Heart right ventricle (tissue), 16 donors: Measurements from ENCODE around the gene TTC7B. TPM values are rescaled to one million over a fixed set of nuclear protein-coding genes. Genes with fewer than 3 reads are reported as not detected.

ENCODE experiments used
- ATAC-seq, 8 donors: fragments of 200-7000 bp; cut with Tn5 transposase; one replicate each; pipeline ENCODE4 v1.9.1; 2020; ENCODE audit warnings: mild to moderate bottlenecking in 8 of 8, moderate library complexity in 8 of 8, moderate number of reproducible peaks in 1 of 8
- DNase-seq, 2 donors: peaks; one replicate each; pipeline ENCODE4 v3.0.0-alpha.2; 2020
- H3K27ac ChIP-seq, 10 donors: fragments of 200-600 bp; sonication (generic) in 2 of 10; one replicate each; pipeline versions ENCODE4 v1.5.0 to v1.8.0; 2020 to 2022; ENCODE audit warnings: mild to moderate bottlenecking in 3 of 10
- H3K27me3 ChIP-seq, 7 donors: fragments of 200-600 bp; one replicate each; pipeline ENCODE4 v1.8.0; 2021 to 2022; ENCODE audit warnings: mild to moderate bottlenecking in 2 of 7
- H3K36me3 ChIP-seq, 9 donors: fragments of 200-600 bp; sonication (generic) in 1 of 9; one replicate each; pipeline versions ENCODE4 v1.5.0 to v1.8.0; 2020 to 2022; ENCODE audit warnings: mild to moderate bottlenecking in 2 of 9
- H3K4me1 ChIP-seq, 9 donors: fragments of 200-600 bp; sonication (generic) in 1 of 9; one replicate each; pipeline versions ENCODE4 v1.5.0 to v1.8.0; 2020 to 2022; ENCODE audit warnings: mild to moderate bottlenecking in 4 of 9
- H3K4me3 ChIP-seq, 10 donors: fragments of 200-600 bp; sonication (generic) in 2 of 10; one replicate each; pipeline versions ENCODE4 v1.5.0 to v1.8.0; 2020 to 2022; ENCODE audit warnings: mild to moderate bottlenecking in 7 of 10, moderate library complexity in 2 of 10
- H3K9me3 ChIP-seq, 11 donors: fragments of 200-600 bp in 10 of 11; sonication (generic) in 2 of 11; one replicate each; pipeline versions ENCODE4 v1.5.0 to v1.8.0; 2013 to 2022; ENCODE audit warnings: mild to moderate bottlenecking in 2 of 11, control low read depth in 1 of 11, moderate library complexity in 1 of 11
- WGBS, 2 donors: extraction: QIAGEN DNeasy Blood & Tissue Kit; methylation state at CpG; one replicate each; pipeline ENCODE4 v1.1.7; 2013; ENCODE audit warnings: inconsistent platforms in 1 of 2; 5-methylcytosine and 5-hydroxymethylcytosine counted together
- intact Hi-C, 10 donors: fragments of 100-400 bp; cut with DNase I; formaldehyde crosslinking; loops; one replicate each; pipeline versions ENCODE4 v1.11.1 to v1.14.2; 2022
- polyA plus RNA-seq, 2 donors: library from polyadenylated mRNA; stranded (reverse); fragments of 200-250 nt; gene quantifications; one replicate each; pipeline ENCODE4 v1.2.3, GENCODE V29; 2013
- total RNA-seq, 10 donors: library from RNA; stranded (reverse); fragmentation: NEBNext Ultra II Directional in 3 of 10; extraction: Animal tissue kit (Norgen Biotek cat#: 25700) in 3 of 10; gene quantifications; one replicate each; pipeline versions ENCODE4 v1.2.1 to v1.2.4, GENCODE V29; 2021 to 2023
- TF ChIP-seq, protein P1 (sequence below), 9 donors: fragments of 200-600 bp; sonication (generic) in 2 of 9; IDR thresholded peaks; one replicate each; pipeline versions ENCODE4 v1.5.0 to v1.8.0; 2021 to 2022; ENCODE audit warnings: antibody characterized with exemption in 9 of 9, mild to moderate bottlenecking in 5 of 9, moderate library complexity in 1 of 9
- donor health status: Arrhythmogenic right ventricular cardiomyopathy.
- donor health status: ischemic (EF 13 %, LVEDD 7.1; RV severe dilation, severe dysfunction).
- donor health status: healthy with polysubstance abuse.
- donor health status: DM: no; HTN: yes; CAD: no.
- donor health status: DM: no; HTN: no; CAD: no.
- donor health status: ischemic (EF 25% LVEDD 6.9; RV normal size, moderate dysfunction).
- donor health status: ischemic (EF 25% LVEDD 5.7; RV mildly dilated, moderate dysfunction).
- donor health status: healthy.
- donor health status: DM: yes; HTN: yes; CAD: no.
- donor health status: Ischemic cardiomyopathy.
- donor health status: ischemic (EF 35%, LVEDD 5.7; RV mildly dilated, moderate dysfunction).
- donor health status: nonischemic (EF 11% LVEDD 7.7; RV severe dilation, severe dysfunction).
- donor health status: DM: yes; HTN: yes; CAD: no.
- donor health status: PGD.
- donor health status: ischemic (EF 29% LVEDD 5.4; RV normal size, mild dysfunction).
- donor health status: nonischemic (EF 23%, LVEDD 6.1; RV moderate dilation, normal function).

The TTC7B gene
- total and polyA plus RNA-seq, 12 donors = 23.0 to 79.4 (median 65.5) TPM

DNA sequence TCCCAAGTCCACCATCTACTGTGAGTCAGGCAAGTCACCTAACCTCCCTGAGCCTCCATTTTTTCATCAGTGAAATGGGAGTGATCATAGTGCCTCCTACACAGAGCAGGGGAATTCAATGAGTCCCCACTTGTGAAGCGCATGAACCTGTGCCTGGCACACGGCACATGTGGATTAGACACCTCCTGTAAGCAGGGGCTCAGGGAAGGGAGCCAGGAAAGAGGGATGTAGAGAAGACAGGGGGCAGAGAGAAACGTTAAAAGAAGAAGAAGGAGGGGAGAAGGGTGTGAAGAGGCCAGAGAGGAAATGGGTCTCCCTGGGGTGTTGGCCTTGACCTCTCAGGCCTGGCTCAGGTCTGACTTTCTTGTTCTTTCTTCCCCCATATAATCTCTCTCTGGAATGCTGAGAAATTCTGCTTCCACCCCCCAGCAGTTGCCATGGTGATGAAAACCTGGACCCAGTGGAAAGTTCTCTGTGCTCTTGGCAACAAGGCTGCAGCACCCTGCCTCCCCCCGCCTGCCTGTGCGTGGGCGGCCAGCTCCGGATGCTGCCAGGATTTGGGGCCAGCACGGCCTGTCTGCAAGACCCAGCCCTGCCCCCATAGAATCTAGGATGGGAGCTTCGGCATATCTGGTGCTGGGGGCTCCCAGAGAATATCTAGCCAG is 324.9 kb downstream of the TTC7B start:
- ATAC-seq = peak; percentile 77 to 90 (median 86)
- intact Hi-C loops = no loop called here
- TF ChIP-seq, protein P1, sequence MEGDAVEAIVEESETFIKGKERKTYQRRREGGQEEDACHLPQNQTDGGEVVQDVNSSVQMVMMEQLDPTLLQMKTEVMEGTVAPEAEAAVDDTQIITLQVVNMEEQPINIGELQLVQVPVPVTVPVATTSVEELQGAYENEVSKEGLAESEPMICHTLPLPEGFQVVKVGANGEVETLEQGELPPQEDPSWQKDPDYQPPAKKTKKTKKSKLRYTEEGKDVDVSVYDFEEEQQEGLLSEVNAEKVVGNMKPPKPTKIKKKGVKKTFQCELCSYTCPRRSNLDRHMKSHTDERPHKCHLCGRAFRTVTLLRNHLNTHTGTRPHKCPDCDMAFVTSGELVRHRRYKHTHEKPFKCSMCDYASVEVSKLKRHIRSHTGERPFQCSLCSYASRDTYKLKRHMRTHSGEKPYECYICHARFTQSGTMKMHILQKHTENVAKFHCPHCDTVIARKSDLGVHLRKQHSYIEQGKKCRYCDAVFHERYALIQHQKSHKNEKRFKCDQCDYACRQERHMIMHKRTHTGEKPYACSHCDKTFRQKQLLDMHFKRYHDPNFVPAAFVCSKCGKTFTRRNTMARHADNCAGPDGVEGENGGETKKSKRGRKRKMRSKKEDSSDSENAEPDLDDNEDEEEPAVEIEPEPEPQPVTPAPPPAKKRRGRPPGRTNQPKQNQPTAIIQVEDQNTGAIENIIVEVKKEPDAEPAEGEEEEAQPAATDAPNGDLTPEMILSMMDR (IDR thresholded peaks at IDR 0.05) = no peak
- Histone ChIP-seq H3K36me3 (no peaks in the 10 kb centered on the region), H3K27me3 (no peaks in the 10 kb centered on the region), H3K4me1 (peaks cover 12 to 45% (median 24%) of the 10 kb centered on the region in 9 donors), H3K9me3 (no peaks in the 10 kb centered on the region), H3K27ac (peak overlapping the region in 3 of 10 donors; percentile 12 to 60 (median 57)), H3K4me3 (no peak overlapping the region)
- peak; percentile 72 to 85 for DNase-seq
- WGBS, 2 donors = 25 to 35% methylated on average over 9 of the region's 9 CpGs

DNA sequence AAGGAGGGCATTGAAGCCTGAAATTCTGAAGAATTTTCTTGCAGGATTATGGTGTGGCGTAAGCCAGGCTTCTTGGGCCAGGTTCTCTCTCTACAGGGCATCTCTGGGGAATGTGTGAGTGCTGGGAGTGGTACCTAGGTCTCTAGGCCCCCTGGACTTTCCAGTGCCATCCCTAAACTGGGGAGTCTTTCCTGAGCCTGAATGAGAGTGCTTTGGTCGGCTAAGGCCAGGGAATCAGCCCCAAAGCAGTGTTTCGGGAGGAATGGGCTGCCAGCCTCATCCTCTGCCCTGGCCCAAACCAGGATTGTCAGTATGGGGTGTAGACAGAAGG is 325.5 kb downstream of the TTC7B start:
- TF ChIP-seq, protein P1 (IDR thresholded peaks at IDR 0.05) = no peak
- peaks cover 12 to 48% (median 24%) of the 10 kb centered on the region in 9 donors for H3K4me1 ChIP-seq
- H3K27ac ChIP-seq = peak overlapping the region in 1 of 10 donors; percentile 39
- intact Hi-C loops = no loop called here
- no peaks in the 10 kb centered on the region for H3K9me3 ChIP-seq
- no peak overlapping the region for H3K4me3 ChIP-seq
- 94 to 95% methylated on average over 3 of the region's 3 CpGs for WGBS, 2 donors
- DNase-seq (no peak), ATAC-seq (no peak)
- no peaks in the 10 kb centered on the region for H3K36me3 ChIP-seq
- H3K27me3 ChIP-seq = no peaks in the 10 kb centered on the region

DNA sequence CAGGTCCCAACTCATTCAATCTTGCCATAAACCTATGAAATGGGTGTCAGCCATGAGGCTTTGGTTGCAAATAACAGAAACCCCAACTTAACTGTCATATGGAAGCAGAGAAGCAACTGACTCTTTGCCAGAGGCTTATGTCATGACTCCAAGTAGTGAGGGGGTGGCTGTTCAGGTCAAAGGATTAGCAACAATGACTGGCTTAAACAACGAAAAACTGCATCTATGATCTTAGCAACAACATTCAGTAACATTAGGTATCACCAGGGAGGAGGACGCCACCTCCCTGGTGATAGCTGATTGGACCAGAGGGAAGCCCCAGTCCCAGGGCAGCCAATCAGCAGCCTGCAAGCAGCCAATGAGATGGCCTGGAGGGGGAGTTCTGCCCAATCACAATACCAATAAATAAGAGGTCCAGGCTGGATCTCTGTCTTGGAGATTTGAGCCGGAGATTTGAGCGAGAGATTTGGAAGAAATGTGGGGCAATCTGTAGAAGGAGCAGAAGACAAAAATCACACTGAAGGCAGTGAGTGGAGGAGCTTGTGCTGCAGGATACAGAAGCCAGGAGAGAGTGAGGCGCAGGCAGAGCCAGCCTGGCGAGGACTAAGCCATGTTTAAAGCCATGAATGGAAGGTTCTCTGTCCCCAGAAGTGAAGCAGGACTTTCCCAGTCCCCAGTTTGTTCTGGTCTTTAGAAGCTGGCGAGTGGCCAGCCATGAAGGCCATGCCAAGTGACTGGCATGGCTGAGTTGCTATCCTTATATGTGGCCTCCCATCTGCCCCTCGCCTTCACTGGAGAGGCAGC is 326.1 kb downstream of the TTC7B start:
- intact Hi-C loops = no loop called here
- H3K27ac ChIP-seq = no peak overlapping the region
- no peak for ATAC-seq

DNA sequence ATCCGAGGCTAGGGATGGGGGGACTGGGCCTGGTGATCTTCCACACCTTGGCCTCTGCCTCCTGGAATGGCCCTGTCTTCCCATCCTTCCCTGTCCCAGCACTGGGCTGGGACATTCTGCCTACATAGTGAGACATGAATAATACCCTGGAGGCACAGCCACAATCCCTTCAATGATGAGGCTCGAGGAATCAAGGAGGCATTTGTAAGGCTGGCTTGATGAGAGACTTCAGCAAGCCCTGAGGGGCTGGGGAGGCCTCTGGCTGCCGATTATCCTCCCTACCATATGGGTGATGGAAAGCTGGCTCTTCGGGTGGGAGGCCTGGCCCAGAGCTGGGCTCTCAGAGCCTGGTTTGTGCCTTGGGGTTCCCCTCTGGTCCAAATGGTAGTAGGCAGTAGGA is 326.9 kb downstream of the TTC7B start:
- ATAC-seq (no peak), DNase-seq (no peak)
- 91 to 95% methylated on average over 4 of the region's 4 CpGs for whole genome bisulfite sequencing, 2 donors
- Histone ChIP-seq H3K27me3 (no peaks in the 10 kb centered on the region), H3K4me1 (peaks cover 12 to 54% (median 24%) of the 10 kb centered on the region in 9 donors), H3K9me3 (no peaks in the 10 kb centered on the region), H3K4me3 (no peak overlapping the region), H3K27ac (no peak overlapping the region), H3K36me3 (no peaks in the 10 kb centered on the region)
- TF ChIP-seq, protein P1 (IDR thresholded peaks at IDR 0.05) = no peak
- intact Hi-C loops = no loop called here

More for the DNA sequence above, 326.1 kb downstream of the TTC7B start:
- Histone ChIP-seq H3K27me3 (no peaks in the 10 kb centered on the region), H3K9me3 (no peaks in the 10 kb centered on the region), H3K4me3 (no peak overlapping the region), H3K4me1 (peaks cover 12 to 48% (median 24%) of the 10 kb centered on the region in 9 donors), H3K36me3 (no peaks in the 10 kb centered on the region)
- DNase-seq = no peak
- TF ChIP-seq, protein P1 (IDR thresholded peaks at IDR 0.05) = no peak
- 88 to 90% methylated on average over 8 of the region's 8 CpGs for WGBS, 2 donors
